Astrocyte (in vitro differentiated cells and primary cell): ENCODE data around the gene NR1D1.

Experiments used
- CTCF ChIP-seq: IDR thresholded peaks from 2 replicates; pipeline ENCODE4 v1.5.1; 2011; ENCODE audit warnings: low read depth, mild to moderate bottlenecking, inconsistent platforms, low read length, moderate library complexity; ENCODE audit not compliant: insufficient read depth
- EZH2 ChIP-seq: IDR thresholded peaks from 2 replicates; pipeline ENCODE4 v1.6.1; 2012; ENCODE audit warnings: mild to moderate bottlenecking, low read length, inconsistent platforms; ENCODE audit not compliant: insufficient read depth

- TF ChIP-seq CTCF (no peak), EZH2 (no peak)
Measured at GRCh38 chr17:40062329-40063186, 37.8 kb downstream of the NR1D1 start, which contains the start of gene THRA.
